Panc1 (cell line): ENCODE measurements around the gene IRF3. TPM values are rescaled to one million over a fixed set of nuclear protein-coding genes. Genes with fewer than 3 reads are reported as not detected.

Experiments
- ATAC-seq: fragments of 200-7000 bp; cut with Tn5 transposase; 2 replicates; pipeline ENCODE4 v1.9.1; 2020; ENCODE audit warnings: mild to moderate bottlenecking, moderate library complexity
- BruUV-seq: library from RNA; stranded (reverse); fragments of 400-500 nt; replicated peaks from 2 replicates; lab custom pipeline; 2021; lab: Mats Ljungman, UMichigan
- CTCF ChIA-PET: fragments of 300-600 bp; sonication (Branson Sonifier 250); formaldehyde crosslinking; loops from one replicate; lab custom pipeline; 2022; ENCODE audit warnings: antibody characterized with exemption; lab: Charles Lee
- POLR2A ChIA-PET: fragments of 300-600 bp; sonication (Branson Sonifier 250); formaldehyde crosslinking; loops from one replicate; lab custom pipeline; 2022; ENCODE audit warnings: antibody characterized with exemption; lab: Charles Lee
- DNase-seq: peaks from one replicate; pipeline ENCODE4 v3.0.0-alpha.2; 2010; ENCODE audit warnings: low read depth, low spot score
- H3K27ac ChIP-seq: 2 replicates; pipeline ENCODE4 v1.5.1; 2011; ENCODE audit warnings: mild to moderate bottlenecking, low read length, inconsistent platforms
- H3K27me3 ChIP-seq: fragments of 200-500 bp; sonication (Bioruptor generic); 2 replicates; pipeline ENCODE4 v1.6.0; 2014; ENCODE audit warnings: low read length, inconsistent platforms; ENCODE audit not compliant: control insufficient read depth, insufficient read depth
- H3K36me3 ChIP-seq: fragments of 200-500 bp; sonication (Bioruptor generic); 2 replicates; pipeline ENCODE4 v1.5.1; 2014; ENCODE audit warnings: inconsistent platforms, mild to moderate bottlenecking, low read length, moderate library complexity; ENCODE audit not compliant: control insufficient read depth, insufficient read depth
- H3K4me1 ChIP-seq: 2 replicates; pipeline ENCODE4 v1.5.1; 2011; ENCODE audit warnings: inconsistent platforms, mild to moderate bottlenecking, low read length, moderate library complexity; ENCODE audit not compliant: control insufficient read depth, insufficient read depth
- H3K4me3 ChIP-seq, 2 experiments: 2 replicates each; pipeline ENCODE4 v1.5.1; 2011 to 2012; ENCODE audit warnings: low read depth in 2 of 2, low read length in 2 of 2, mild to moderate bottlenecking in 2 of 2, inconsistent platforms in 1 of 2, moderate library complexity in 1 of 2
- H3K9me3 ChIP-seq: fragments of 200-500 bp; sonication (Bioruptor generic); 2 replicates; pipeline ENCODE4 v1.5.1; 2014; ENCODE audit warnings: low read depth, mild to moderate bottlenecking, inconsistent platforms, low read length, moderate library complexity; ENCODE audit not compliant: control insufficient read depth, insufficient read depth
- POLR2AphosphoS5 ChIP-seq: IDR thresholded peaks from 2 replicates; pipeline ENCODE4 v1.6.1; 2012; ENCODE audit warnings: mild to moderate bottlenecking, low read depth, low read length, moderate library complexity
- SIN3A ChIP-seq: IDR thresholded peaks from 2 replicates; pipeline ENCODE4 v1.6.1; 2012; ENCODE audit warnings: low read depth, mild to moderate bottlenecking, low read length, moderate library complexity, borderline replicate concordance; ENCODE audit not compliant: insufficient read depth
- TCF7L2 ChIP-seq: IDR thresholded peaks from 2 replicates; pipeline ENCODE4 v1.6.1; 2011; ENCODE audit warnings: mild to moderate bottlenecking, low read depth, low read length, inconsistent platforms
- in situ Hi-C: cut with HindIII; loops from 2 replicates; pipeline ENCODE4 v1.10.0; 2016; ENCODE audit warnings: low sequenced_read_pairs, low pct_unique_long_range_greater_than_20kb
- intact Hi-C: fragments of 100-400 bp; cut with micrococcal nuclease; formaldehyde crosslinking; loops from one replicate; pipeline ENCODE4 v1.10.0; 2022; ENCODE audit not compliant: unreplicated experiment
- total RNA-seq: library from RNA; stranded (reverse); gene quantifications from one replicate; pipeline ENCODE4 v1.2.1, GENCODE V29; 2021; ENCODE audit not compliant: unreplicated experiment
- TF ChIP-seq, protein P1 (sequence below): fragments of 450-650 bp; IDR thresholded peaks from 2 replicates; pipeline ENCODE4 v1.5.1; 2017; ENCODE audit warnings: mild to moderate bottlenecking
- TF ChIP-seq, protein P2 (sequence below), 2 experiments: IDR thresholded peaks; 2 replicates each; pipeline ENCODE4 v1.6.1; 2011 to 2012; ENCODE audit warnings: low read depth in 2 of 2, control low read depth in 1 of 2, low read length in 1 of 2, mild to moderate bottlenecking in 1 of 2, moderate library complexity in 1 of 2; ENCODE audit not compliant: insufficient read depth in 1 of 2

The IRF3 gene
- total RNA-seq, 1 experiment from 2014 or later: 109 TPM

DNA sequence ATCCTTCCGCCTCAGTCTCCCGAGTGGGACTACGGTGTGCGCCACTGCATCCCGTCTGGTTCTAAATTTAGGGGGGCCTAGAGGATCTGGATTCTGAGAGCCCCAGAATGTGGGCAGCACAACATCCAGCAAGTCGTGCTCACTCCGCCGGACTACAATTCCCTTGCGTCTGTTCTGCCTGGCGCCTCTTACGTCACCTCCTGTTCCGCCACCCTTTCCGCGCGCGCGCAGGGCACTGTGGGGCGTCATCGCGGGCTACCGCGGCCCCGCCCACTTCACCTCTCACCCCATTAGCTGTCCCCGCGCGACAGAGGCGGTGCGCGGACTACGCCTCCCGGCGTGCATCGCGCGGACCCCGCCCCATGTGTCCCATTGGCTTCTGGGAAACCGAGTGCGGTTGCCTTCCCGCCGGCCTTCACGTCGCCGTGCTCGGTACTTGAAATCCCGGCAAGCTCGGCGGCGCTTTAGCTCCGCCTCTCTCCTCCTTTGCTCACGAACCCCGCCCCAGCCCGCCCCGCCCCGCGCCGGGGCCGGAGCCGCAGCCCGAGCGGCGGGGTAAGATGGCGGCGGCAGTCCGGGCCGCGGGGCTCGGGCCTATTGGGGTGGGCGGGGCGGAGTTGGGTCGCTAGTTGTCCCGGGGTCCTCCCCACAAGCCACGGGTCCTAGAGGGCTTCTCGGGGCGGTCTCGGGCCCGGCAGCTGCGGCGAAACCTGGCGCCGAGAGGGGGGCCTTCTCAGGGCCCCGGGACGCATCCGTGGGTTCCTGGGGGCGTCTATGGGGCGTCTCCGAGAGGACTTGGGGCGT, 23.8 kb downstream of the IRF3 start, which contains the start of gene SCAF1:
SCAF1 (plus strand) TSS at position 522 of the 804 bp plus-strand sequence. CDS start 2,818 bp downstream, outside the sequence.
- POLR2A ChIA-PET: interaction anchor here (0.5 to 1.0 kb wide), 4 partner anchors 12 to 95 kb away, joined by 3 to 5 read pairs (median 3); no protein-coding TSS in a partner anchor

DNA sequence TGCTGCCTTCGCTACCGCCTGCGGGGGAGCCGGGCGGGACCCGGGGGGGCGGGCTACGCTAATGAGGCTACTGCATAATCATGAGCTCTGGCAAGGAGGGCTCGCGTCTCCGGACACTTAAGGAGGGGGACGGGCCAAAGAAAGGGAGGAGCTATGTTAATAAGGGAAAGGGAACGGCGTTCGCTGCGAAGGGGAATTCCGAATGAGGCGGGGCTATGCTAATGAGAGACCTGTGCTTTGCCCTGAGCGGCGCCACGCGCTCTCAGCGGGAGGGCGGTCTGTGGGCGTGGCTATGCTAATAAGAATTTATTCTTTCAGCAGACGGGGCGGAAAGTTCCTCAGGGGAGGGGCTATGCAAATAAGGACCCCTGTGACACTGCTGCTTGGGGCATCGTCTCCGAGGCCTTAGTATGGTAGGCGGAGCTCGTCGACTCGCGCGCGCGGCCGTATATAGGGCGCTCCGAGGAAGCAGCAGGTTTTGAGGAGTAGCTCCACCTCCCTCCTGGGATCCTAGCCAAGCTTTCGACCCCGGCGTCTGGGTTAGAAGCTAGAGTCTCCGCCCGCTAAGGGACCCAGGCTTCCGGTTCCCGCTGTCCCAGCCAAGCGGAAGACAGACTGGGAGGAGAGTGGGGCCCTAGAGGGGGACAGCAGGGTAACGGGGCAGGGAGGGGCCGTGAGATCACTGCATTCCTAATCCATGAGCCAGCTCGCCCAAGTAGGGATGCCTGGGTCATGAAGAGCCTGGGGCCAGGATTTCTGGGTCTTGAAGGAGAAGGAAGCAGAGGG, 25.4 kb downstream of the IRF3 start, which contains the start of gene RRAS:
RRAS (minus strand) TSS at position 31 of the 786 bp plus-strand sequence. CDS start 45 bp downstream, outside the sequence.
- Histone ChIP-seq H3K36me3 (peaks cover 4% of the 10 kb centered on the region; the same call in 1 of the 2 replicates), H3K9me3 (no peaks in the 10 kb centered on the region), H3K27me3 (no peaks in the 10 kb centered on the region), H3K4me3 (peak within 1 kb of the TSS; percentile 49 to 80), H3K27ac (peak within 1 kb of the TSS; percentile 99), H3K4me1 (peaks cover 16% of the 10 kb centered on the region)
- ChIA-PET CTCF (interaction anchor here (0.6 kb wide), 2 partner anchors 9 to 23 kb away, joined by 3 to 4 read pairs; no protein-coding TSS in a partner anchor), POLR2A (interaction anchor here (0.9 to 1.4 kb wide), 5 partner anchors 9 to 152 kb away, joined by 3 to 5 read pairs (median 4); partner anchors contain the start of genes PRMT1 and PRRG2)
- TF ChIP-seq, protein P1, sequence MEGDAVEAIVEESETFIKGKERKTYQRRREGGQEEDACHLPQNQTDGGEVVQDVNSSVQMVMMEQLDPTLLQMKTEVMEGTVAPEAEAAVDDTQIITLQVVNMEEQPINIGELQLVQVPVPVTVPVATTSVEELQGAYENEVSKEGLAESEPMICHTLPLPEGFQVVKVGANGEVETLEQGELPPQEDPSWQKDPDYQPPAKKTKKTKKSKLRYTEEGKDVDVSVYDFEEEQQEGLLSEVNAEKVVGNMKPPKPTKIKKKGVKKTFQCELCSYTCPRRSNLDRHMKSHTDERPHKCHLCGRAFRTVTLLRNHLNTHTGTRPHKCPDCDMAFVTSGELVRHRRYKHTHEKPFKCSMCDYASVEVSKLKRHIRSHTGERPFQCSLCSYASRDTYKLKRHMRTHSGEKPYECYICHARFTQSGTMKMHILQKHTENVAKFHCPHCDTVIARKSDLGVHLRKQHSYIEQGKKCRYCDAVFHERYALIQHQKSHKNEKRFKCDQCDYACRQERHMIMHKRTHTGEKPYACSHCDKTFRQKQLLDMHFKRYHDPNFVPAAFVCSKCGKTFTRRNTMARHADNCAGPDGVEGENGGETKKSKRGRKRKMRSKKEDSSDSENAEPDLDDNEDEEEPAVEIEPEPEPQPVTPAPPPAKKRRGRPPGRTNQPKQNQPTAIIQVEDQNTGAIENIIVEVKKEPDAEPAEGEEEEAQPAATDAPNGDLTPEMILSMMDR: no peak
- TF ChIP-seq, protein P2, sequence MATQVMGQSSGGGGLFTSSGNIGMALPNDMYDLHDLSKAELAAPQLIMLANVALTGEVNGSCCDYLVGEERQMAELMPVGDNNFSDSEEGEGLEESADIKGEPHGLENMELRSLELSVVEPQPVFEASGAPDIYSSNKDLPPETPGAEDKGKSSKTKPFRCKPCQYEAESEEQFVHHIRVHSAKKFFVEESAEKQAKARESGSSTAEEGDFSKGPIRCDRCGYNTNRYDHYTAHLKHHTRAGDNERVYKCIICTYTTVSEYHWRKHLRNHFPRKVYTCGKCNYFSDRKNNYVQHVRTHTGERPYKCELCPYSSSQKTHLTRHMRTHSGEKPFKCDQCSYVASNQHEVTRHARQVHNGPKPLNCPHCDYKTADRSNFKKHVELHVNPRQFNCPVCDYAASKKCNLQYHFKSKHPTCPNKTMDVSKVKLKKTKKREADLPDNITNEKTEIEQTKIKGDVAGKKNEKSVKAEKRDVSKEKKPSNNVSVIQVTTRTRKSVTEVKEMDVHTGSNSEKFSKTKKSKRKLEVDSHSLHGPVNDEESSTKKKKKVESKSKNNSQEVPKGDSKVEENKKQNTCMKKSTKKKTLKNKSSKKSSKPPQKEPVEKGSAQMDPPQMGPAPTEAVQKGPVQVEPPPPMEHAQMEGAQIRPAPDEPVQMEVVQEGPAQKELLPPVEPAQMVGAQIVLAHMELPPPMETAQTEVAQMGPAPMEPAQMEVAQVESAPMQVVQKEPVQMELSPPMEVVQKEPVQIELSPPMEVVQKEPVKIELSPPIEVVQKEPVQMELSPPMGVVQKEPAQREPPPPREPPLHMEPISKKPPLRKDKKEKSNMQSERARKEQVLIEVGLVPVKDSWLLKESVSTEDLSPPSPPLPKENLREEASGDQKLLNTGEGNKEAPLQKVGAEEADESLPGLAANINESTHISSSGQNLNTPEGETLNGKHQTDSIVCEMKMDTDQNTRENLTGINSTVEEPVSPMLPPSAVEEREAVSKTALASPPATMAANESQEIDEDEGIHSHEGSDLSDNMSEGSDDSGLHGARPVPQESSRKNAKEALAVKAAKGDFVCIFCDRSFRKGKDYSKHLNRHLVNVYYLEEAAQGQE (IDR thresholded peaks at IDR 0.05; ENCODE audit: insufficient read depth in 1 of 2, low read depth in 2 of 2, low read length in 1 of 2): no peak; a peak in 1 of 4 replicates
- TF ChIP-seq SIN3A (no peak), POLR2AphosphoS5 (peak; percentile 90; the same call in 1 of the 2 replicates), TCF7L2 (no peak)
- in situ Hi-C loops: no loop called here
- ATAC-seq (peak; percentile 81), DNase-seq (peak; percentile 97)
- intact Hi-C loops: no loop called here
- BruUV-seq: no TSS peak

More for the DNA sequence above, 23.8 kb downstream of the IRF3 start, which contains the start of gene SCAF1:
- H3K4me1 ChIP-seq: peaks cover 16% of the 10 kb centered on the region
- intact Hi-C loops (no loop called here), in situ Hi-C loops (no loop called here)
- no peaks in the 10 kb centered on the region for H3K27me3 ChIP-seq
- BruUV-seq: no TSS peak
- H3K36me3 ChIP-seq: peaks cover 4% of the 10 kb centered on the region; the same call in 1 of the 2 replicates
- peak within 1 kb of the TSS; percentile 94 to 96 for H3K4me3 ChIP-seq
- CTCF ChIA-PET: interaction anchor here (0.7 kb wide), 1 partner anchor 189 kb away, joined by 3 read pairs; the partner anchor contains the start of gene ALDH16A1
- H3K27ac ChIP-seq: peak within 1 kb of the TSS; percentile 99
- 0 out of 2 replicates have a peak, but pooled peaks have one; percentile 46 for TF ChIP-seq SIN3A
- TF ChIP-seq POLR2AphosphoS5: peak; percentile 51; the same call in 1 of the 2 replicates
- TF ChIP-seq, protein P2 (IDR thresholded peaks at IDR 0.05; ENCODE audit: insufficient read depth in 1 of 2, low read depth in 2 of 2, low read length in 1 of 2): no peak
- peak; percentile 74 for ATAC-seq
- DNase-seq: peak; percentile 74
- H3K9me3 ChIP-seq: no peaks in the 10 kb centered on the region
